Lower lobe of right lung (tissue), 2 donors: Measurements from ENCODE around the gene METRN. TPM values are rescaled to one million over a fixed set of nuclear protein-coding genes. Genes with fewer than 3 reads are reported as not detected.

Experiments used
- ATAC-seq, 2 donors: fragments of 200-7000 bp; cut with Tn5 transposase; one replicate each; pipeline ENCODE4 v1.9.1; 2020 to 2022; ENCODE audit warnings: mild to moderate bottlenecking in 2 of 2, moderate library complexity in 2 of 2
- DNase-seq: peaks from one replicate; pipeline ENCODE4 v3.0.0-alpha.2; 2020
- H3K27ac ChIP-seq: fragments of 200-600 bp; one replicate; pipeline ENCODE4 v1.8.0; 2022
- H3K27me3 ChIP-seq: fragments of 200-600 bp; one replicate; pipeline ENCODE4 v1.8.0; 2022; ENCODE audit warnings: low read depth
- H3K36me3 ChIP-seq: fragments of 200-600 bp; one replicate; pipeline ENCODE4 v1.8.0; 2022; ENCODE audit warnings: mild to moderate bottlenecking
- H3K4me1 ChIP-seq: fragments of 200-600 bp; one replicate; pipeline ENCODE4 v1.8.0; 2022
- H3K4me3 ChIP-seq: fragments of 200-600 bp; one replicate; pipeline ENCODE4 v1.8.0; 2022; ENCODE audit warnings: mild to moderate bottlenecking
- H3K9me3 ChIP-seq: fragments of 200-600 bp; one replicate; pipeline ENCODE4 v1.8.0; 2022
- intact Hi-C: fragments of 100-400 bp; cut with DNase I; formaldehyde crosslinking; loops from one replicate; pipeline ENCODE4 v1.11.0; 2022
- total RNA-seq: library from RNA; stranded (reverse); fragmentation: NEBNext Ultra II Directional; extraction: Animal tissue kit (Norgen Biotek cat#: 25700); gene quantifications from one replicate; pipeline ENCODE4 v1.2.1, GENCODE V29; 2021
- TF ChIP-seq, protein P1 (sequence below): fragments of 200-600 bp; IDR thresholded peaks from one replicate; pipeline ENCODE4 v1.8.0; 2022; ENCODE audit warnings: antibody characterized with exemption, mild to moderate bottlenecking
- donor health status: DM: no; HTN: yes; CAD: no; lungs with severe emphysema.

METRN gene
- total RNA-seq, 1 donor from 2014 or later, result 35.9 TPM

DNA sequence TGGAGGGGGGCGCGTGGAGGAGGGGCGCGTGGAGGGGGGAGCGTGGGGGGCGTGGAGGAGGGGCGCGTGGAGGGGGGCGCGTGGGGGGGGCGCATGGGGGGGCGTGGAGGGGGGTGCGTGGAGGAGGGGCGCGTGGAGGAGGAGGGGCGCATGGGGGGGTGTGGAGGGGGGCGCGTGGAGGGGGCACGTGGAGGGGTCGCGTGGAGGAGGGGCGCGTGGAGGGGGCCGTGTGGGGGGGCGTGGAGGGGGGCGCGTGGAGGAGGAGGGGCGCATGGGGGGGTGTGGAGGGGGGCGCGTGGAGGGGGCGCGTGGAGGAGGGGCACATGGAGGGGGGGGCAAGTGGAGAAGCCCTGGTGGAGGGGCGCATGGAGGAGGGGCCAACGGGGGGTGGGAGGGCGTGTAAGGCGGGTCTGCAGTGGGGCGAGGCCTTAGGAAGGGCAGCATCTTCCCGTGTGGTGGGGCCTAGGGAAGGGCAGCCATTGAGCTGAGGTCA lies 52.9 kb downstream of the METRN start:
- intact Hi-C loops, result no loop called here
- H3K4me1 ChIP-seq, result no peaks in the 10 kb centered on the region
- no peaks in the 10 kb centered on the region for H3K36me3 ChIP-seq
- no peak overlapping the region for H3K27ac ChIP-seq
- H3K9me3 ChIP-seq, result no peaks in the 10 kb centered on the region
- no peaks in the 10 kb centered on the region for H3K27me3 ChIP-seq
- DNase-seq (no peak), ATAC-seq (no peak)
- H3K4me3 ChIP-seq, result no peak overlapping the region
- TF ChIP-seq, protein P1, sequence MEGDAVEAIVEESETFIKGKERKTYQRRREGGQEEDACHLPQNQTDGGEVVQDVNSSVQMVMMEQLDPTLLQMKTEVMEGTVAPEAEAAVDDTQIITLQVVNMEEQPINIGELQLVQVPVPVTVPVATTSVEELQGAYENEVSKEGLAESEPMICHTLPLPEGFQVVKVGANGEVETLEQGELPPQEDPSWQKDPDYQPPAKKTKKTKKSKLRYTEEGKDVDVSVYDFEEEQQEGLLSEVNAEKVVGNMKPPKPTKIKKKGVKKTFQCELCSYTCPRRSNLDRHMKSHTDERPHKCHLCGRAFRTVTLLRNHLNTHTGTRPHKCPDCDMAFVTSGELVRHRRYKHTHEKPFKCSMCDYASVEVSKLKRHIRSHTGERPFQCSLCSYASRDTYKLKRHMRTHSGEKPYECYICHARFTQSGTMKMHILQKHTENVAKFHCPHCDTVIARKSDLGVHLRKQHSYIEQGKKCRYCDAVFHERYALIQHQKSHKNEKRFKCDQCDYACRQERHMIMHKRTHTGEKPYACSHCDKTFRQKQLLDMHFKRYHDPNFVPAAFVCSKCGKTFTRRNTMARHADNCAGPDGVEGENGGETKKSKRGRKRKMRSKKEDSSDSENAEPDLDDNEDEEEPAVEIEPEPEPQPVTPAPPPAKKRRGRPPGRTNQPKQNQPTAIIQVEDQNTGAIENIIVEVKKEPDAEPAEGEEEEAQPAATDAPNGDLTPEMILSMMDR, result no peak

DNA sequence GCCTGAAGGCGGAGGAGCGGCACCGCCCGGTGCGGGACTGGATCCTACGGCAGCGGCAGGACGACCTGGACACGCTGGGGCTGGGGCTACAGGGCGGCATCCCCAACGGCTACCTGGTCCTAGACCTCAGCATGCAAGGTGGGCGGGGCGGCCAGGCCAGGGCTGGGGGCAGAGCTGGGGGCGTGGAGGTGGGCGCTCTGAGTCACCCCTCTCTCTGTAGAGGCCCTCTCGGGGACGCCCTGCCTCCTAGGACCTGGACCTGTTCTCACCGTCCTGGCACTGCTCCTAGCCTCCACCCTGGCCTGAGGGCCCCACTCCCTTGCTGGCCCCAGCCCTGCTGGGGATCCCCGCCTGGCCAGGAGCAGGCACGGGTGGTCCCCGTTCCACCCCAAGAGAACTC lies 53.5 kb downstream of the METRN start:
- H3K9me3 ChIP-seq, result no peaks in the 10 kb centered on the region
- TF ChIP-seq, protein P1, result no peak
- no peak overlapping the region for H3K27ac ChIP-seq
- intact Hi-C loops, result no loop called here
- DNase-seq (no peak), ATAC-seq (no peak)
- no peak overlapping the region for H3K4me3 ChIP-seq
- H3K27me3 ChIP-seq, result no peaks in the 10 kb centered on the region
- H3K36me3 ChIP-seq, result no peaks in the 10 kb centered on the region
- H3K4me1 ChIP-seq, result no peaks in the 10 kb centered on the region

Other genes with a start within 250 kb of the METRN start
- 44.3 TPM for gene CAPN15, start 187.4 kb upstream of the METRN start, total RNA-seq
- gene PRR35, start 154.7 kb upstream of the METRN start, total RNA-seq, result not detected
- 2.7 TPM for gene NHLRC4, start 148.1 kb upstream of the METRN start, total RNA-seq
- gene PIGQ, start 145.2 kb upstream of the METRN start, total RNA-seq, result 68.9 TPM
- 40.1 TPM for gene RAB40C, start 125.1 kb upstream of the METRN start, total RNA-seq
- gene WFIKKN1, start 84.1 kb upstream of the METRN start, total RNA-seq, result 1.2 TPM
- 63.1 TPM for gene METTL26, start 78.8 kb upstream of the METRN start, total RNA-seq
- gene MCRIP2, start 73.3 kb upstream of the METRN start, total RNA-seq, result 47.7 TPM
- 31.4 TPM for gene WDR90, start 65.8 kb upstream of the METRN start, total RNA-seq
- 81.6 TPM for gene RHOT2, start 47.0 kb upstream of the METRN start, total RNA-seq
- gene RHBDL1, start 39.4 kb upstream of the METRN start, total RNA-seq, result 2.0 TPM
- gene STUB1, start 34.7 kb upstream of the METRN start, total RNA-seq, result 86.0 TPM
- gene JMJD8, start 30.8 kb upstream of the METRN start, total RNA-seq, result 43.2 TPM
- 13.1 TPM for gene WDR24, start 24.7 kb upstream of the METRN start, total RNA-seq
- 11.0 TPM for gene FBXL16, start 9.3 kb upstream of the METRN start, total RNA-seq
- gene ANTKMT, start 6.0 kb downstream of the METRN start, total RNA-seq, result 36.5 TPM
- 26.1 TPM for gene CCDC78, start 11.3 kb downstream of the METRN start, total RNA-seq
- gene HAGHL, start 12.0 kb downstream of the METRN start, total RNA-seq, result 15.6 TPM
- 24.3 TPM for gene CIAO3, start 25.9 kb downstream of the METRN start, total RNA-seq
- gene MSLN, start 45.6 kb downstream of the METRN start, total RNA-seq, result 42.6 TPM
- gene RPUSD1, start 73.3 kb downstream of the METRN start, total RNA-seq, result 16.3 TPM
- gene CHTF18, start 73.5 kb downstream of the METRN start, total RNA-seq, result 11.3 TPM
- not detected for gene GNG13, start 85.6 kb downstream of the METRN start, total RNA-seq